HepG2 (cell line): ENCODE data around the gene ENO2. TPM values are rescaled to one million over a fixed set of nuclear protein-coding genes. Genes with fewer than 3 reads are reported as not detected.

Experiments used
- ATM ChIP-seq: fragments of 450-650 bp; IDR thresholded peaks from 2 replicates; pipeline ENCODE4 v1.7.1; 2017; ENCODE audit warnings: mild to moderate bottlenecking, borderline replicate concordance
- CENPT ChIP-seq: sonication (generic); formaldehyde crosslinking; IDR thresholded peaks from 2 replicates; pipeline ENCODE4 v1.8.0; 2022; ENCODE audit warnings: low read depth, mild to moderate bottlenecking, moderate library complexity, missing genetic modification reagents
- HOXD1 ChIP-seq: sonication (generic); formaldehyde crosslinking; IDR thresholded peaks from 2 replicates; pipeline ENCODE4 v1.5.0; 2020; ENCODE audit warnings: missing genetic modification reagents
- JDP2 ChIP-seq: sonication (generic); formaldehyde crosslinking; IDR thresholded peaks from 2 replicates; pipeline ENCODE4 v1.8.1; 2022; ENCODE audit warnings: missing genetic modification reagents, borderline replicate concordance
- SIX4 ChIP-seq: sonication (generic); formaldehyde crosslinking; IDR thresholded peaks from 2 replicates; pipeline ENCODE4 v1.4.0; 2020; ENCODE audit warnings: missing genetic modification reagents
- THAP11 ChIP-seq: IDR thresholded peaks from 2 replicates; pipeline ENCODE4 v1.6.1; 2016; ENCODE audit warnings: missing biosample characterization, missing genetic modification reagents
- ZEB1 ChIP-seq: IDR thresholded peaks from 2 replicates; pipeline ENCODE4 v1.6.1; 2012; ENCODE audit warnings: mild to moderate bottlenecking, low read depth, inconsistent platforms; ENCODE audit not compliant: insufficient replicate concordance
- ZFP90 ChIP-seq: sonication (generic); formaldehyde crosslinking; IDR thresholded peaks from 2 replicates; pipeline ENCODE4 v1.8.0; 2022; ENCODE audit warnings: missing genetic modification reagents, mild to moderate bottlenecking, inconsistent platforms, borderline replicate concordance
- ZNF17 ChIP-seq: sonication (generic); formaldehyde crosslinking; IDR thresholded peaks from 2 replicates; pipeline ENCODE4 v1.5.0; 2020; ENCODE audit warnings: mild to moderate bottlenecking, missing genetic modification reagents
- ZNF317 ChIP-seq: sonication (generic); formaldehyde crosslinking; IDR thresholded peaks from 2 replicates; pipeline ENCODE4 v1.5.0; 2020; ENCODE audit warnings: mild to moderate bottlenecking, missing genetic modification reagents
- ZNF337 ChIP-seq: sonication (generic); formaldehyde crosslinking; IDR thresholded peaks from 2 replicates; pipeline ENCODE4 v1.5.1; 2020; ENCODE audit warnings: missing genetic modification reagents, low read depth, mild to moderate bottlenecking, borderline replicate concordance
- ZNF343 ChIP-seq: sonication (generic); formaldehyde crosslinking; IDR thresholded peaks from 2 replicates; pipeline ENCODE4 v1.4.0; 2020; ENCODE audit warnings: mild to moderate bottlenecking, missing genetic modification reagents
- ZNF430 ChIP-seq: sonication (generic); formaldehyde crosslinking; IDR thresholded peaks from 2 replicates; pipeline ENCODE4 v1.9.0; 2021; ENCODE audit warnings: mild to moderate bottlenecking, missing genetic modification reagents
- ZNF605 ChIP-seq: sonication (generic); formaldehyde crosslinking; IDR thresholded peaks from 2 replicates; pipeline ENCODE4 v1.8.0; 2022; ENCODE audit warnings: mild to moderate bottlenecking, missing genetic modification reagents
- ZNF776 ChIP-seq: sonication (generic); formaldehyde crosslinking; IDR thresholded peaks from 2 replicates; pipeline ENCODE4 v1.4.0; 2020; ENCODE audit warnings: mild to moderate bottlenecking, missing genetic modification reagents
- ZNF839 ChIP-seq: sonication (generic); formaldehyde crosslinking; IDR thresholded peaks from 2 replicates; pipeline ENCODE4 v1.4.0; 2020; ENCODE audit warnings: missing genetic modification reagents, mild to moderate bottlenecking, borderline replicate concordance
- ZSCAN21 ChIP-seq: sonication (generic); formaldehyde crosslinking; IDR thresholded peaks from 2 replicates; pipeline ENCODE4 v1.8.0; 2022; ENCODE audit warnings: mild to moderate bottlenecking, missing genetic modification reagents, moderate library complexity, borderline replicate concordance
- polyA plus RNA-seq, 8 experiments: library from polyadenylated mRNA; depleted of rRNA in 3 of 8; stranded (reverse) in 7 of 8; unstranded in 1 of 8; fragments of >200 nt; fragmentation: Illumina TruSeq in 4 of 8; extraction: Trizol in 4 of 8; gene quantifications; 2 replicates each; pipeline versions ENCODE4 v1.2.1 to v1.2.3, GENCODE V29; 2011 to 2016; ENCODE audit warnings: low read depth in 4 of 8, missing spikeins in 1 of 8, mixed read lengths in 1 of 8; ENCODE audit not compliant: insufficient read depth in 1 of 8
- total RNA-seq, 5 experiments: library from RNA; depleted of rRNA; stranded (reverse); fragments of >200 nt; fragmentation: Illumina TruSeq; extraction: Trizol; gene quantifications; 2 replicates each; pipeline ENCODE4 v1.2.3, GENCODE V29; 2016; ENCODE audit warnings: low read depth in 1 of 5
- TF ChIP-seq, protein P1 (sequence below): sonication (generic); formaldehyde crosslinking; IDR thresholded peaks from 2 replicates; pipeline ENCODE4 v1.5.1; 2020; ENCODE audit warnings: mild to moderate bottlenecking, moderate library complexity, missing genetic modification reagents
- TF ChIP-seq, protein P2 (sequence below): sonication (generic); formaldehyde crosslinking; IDR thresholded peaks from 2 replicates; pipeline ENCODE4 v1.5.0; 2020; ENCODE audit warnings: missing genetic modification reagents
- TF ChIP-seq, protein P3 (sequence below): sonication (generic); formaldehyde crosslinking; IDR thresholded peaks from 2 replicates; pipeline ENCODE4 v1.9.0; 2022; ENCODE audit warnings: missing genetic modification reagents, mild to moderate bottlenecking, borderline replicate concordance
- TF ChIP-seq, protein P4 (sequence below): sonication (generic); formaldehyde crosslinking; conservative IDR thresholded peaks from 2 replicates; pipeline ENCODE4 v1.8.0; 2022; ENCODE audit warnings: mild to moderate bottlenecking, moderate library complexity, missing genetic modification reagents
- TF ChIP-seq, protein P5 (sequence below): IDR thresholded peaks from 2 replicates; pipeline ENCODE4 v1.6.1; 2016; ENCODE audit warnings: missing compliant biosample characterization, missing genetic modification reagents, borderline replicate concordance

Gene ENO2
- total and polyA plus RNA-seq, 2 of the 13 experiments (the other 11 are each of a cell fraction or from before 2014, with no cell fraction given): 19.3 to 136 TPM

DNA sequence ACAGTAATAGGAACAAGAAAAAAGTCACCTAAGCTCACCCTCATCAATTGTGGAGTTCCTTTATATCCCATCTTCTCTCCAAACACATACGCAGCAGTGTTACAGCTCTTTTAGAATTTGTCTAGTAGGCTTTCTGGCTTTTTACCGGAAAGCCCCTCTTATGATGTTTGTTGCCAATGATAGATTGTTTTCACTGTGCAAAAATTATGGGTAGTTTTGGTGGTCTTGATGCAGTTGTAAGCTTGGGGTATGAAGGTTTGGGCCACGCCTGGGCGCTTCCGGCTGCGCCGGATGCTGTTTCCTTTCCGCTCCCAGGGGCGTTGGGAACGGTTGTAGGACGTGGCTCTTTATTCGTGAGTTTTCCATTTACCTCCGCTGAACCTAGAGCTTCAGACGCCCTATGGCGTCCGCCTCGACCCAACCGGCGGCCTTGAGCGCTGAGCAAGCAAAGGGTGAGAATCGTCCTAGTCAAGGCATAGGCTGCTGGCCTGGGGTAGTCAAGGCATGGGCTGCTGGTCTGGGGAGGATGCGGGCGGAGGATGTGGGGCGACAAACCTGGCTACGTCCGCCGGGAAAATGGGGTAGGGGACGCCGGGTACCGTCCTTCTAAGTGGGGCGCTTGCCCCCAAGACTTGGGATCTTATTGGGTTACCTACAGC is 29.5 kb downstream of the ENO2 start, which contains the start of the genes C12orf57 and RNU7-1 (continued):
- TF ChIP-seq, protein P1, sequence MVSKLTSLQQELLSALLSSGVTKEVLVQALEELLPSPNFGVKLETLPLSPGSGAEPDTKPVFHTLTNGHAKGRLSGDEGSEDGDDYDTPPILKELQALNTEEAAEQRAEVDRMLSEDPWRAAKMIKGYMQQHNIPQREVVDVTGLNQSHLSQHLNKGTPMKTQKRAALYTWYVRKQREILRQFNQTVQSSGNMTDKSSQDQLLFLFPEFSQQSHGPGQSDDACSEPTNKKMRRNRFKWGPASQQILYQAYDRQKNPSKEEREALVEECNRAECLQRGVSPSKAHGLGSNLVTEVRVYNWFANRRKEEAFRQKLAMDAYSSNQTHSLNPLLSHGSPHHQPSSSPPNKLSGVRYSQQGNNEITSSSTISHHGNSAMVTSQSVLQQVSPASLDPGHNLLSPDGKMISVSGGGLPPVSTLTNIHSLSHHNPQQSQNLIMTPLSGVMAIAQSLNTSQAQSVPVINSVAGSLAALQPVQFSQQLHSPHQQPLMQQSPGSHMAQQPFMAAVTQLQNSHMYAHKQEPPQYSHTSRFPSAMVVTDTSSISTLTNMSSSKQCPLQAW (CRISPR knock-in tag): no peak
- TF ChIP-seq CENPT (CRISPR knock-in tag) (peak; percentile 5; the same call in 1 of the 2 replicates), ATM (no peak), ZNF337 (CRISPR knock-in tag) (no peak), ZEB1 (peak; percentile 32), ZSCAN21 (no peak), ZNF839 (CRISPR knock-in tag) (no peak), HOXD1 (peak; percentile 33; the same call in 1 of the 2 replicates), ZNF605 (CRISPR knock-in tag) (no peak), SIX4 (peak; percentile 64; the same call in 1 of the 2 replicates), THAP11 (peak; percentile 84), ZNF343 (CRISPR knock-in tag) (no peak; the same call in 1 of the 2 replicates), ZNF17 (no peak), ZNF317 (peak; percentile 43; the same call in 1 of the 2 replicates), JDP2 (CRISPR knock-in tag) (no peak; the same call in 1 of the 2 replicates), ZNF776 (CRISPR knock-in tag) (peak; percentile 67; the same call in 1 of the 2 replicates), ZFP90 (CRISPR knock-in tag) (no peak), ZNF430 (peak; percentile 44; the same call in 1 of the 2 replicates)
- TF ChIP-seq, protein P2, sequence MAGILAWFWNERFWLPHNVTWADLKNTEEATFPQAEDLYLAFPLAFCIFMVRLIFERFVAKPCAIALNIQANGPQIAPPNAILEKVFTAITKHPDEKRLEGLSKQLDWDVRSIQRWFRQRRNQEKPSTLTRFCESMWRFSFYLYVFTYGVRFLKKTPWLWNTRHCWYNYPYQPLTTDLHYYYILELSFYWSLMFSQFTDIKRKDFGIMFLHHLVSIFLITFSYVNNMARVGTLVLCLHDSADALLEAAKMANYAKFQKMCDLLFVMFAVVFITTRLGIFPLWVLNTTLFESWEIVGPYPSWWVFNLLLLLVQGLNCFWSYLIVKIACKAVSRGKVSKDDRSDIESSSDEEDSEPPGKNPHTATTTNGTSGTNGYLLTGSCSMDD (CRISPR knock-in tag): no peak
- TF ChIP-seq, protein P3, sequence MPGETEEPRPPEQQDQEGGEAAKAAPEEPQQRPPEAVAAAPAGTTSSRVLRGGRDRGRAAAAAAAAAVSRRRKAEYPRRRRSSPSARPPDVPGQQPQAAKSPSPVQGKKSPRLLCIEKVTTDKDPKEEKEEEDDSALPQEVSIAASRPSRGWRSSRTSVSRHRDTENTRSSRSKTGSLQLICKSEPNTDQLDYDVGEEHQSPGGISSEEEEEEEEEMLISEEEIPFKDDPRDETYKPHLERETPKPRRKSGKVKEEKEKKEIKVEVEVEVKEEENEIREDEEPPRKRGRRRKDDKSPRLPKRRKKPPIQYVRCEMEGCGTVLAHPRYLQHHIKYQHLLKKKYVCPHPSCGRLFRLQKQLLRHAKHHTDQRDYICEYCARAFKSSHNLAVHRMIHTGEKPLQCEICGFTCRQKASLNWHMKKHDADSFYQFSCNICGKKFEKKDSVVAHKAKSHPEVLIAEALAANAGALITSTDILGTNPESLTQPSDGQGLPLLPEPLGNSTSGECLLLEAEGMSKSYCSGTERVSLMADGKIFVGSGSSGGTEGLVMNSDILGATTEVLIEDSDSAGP: 0 out of 2 replicates have a peak, but pooled peaks have one; percentile 83
- TF ChIP-seq, protein P4, sequence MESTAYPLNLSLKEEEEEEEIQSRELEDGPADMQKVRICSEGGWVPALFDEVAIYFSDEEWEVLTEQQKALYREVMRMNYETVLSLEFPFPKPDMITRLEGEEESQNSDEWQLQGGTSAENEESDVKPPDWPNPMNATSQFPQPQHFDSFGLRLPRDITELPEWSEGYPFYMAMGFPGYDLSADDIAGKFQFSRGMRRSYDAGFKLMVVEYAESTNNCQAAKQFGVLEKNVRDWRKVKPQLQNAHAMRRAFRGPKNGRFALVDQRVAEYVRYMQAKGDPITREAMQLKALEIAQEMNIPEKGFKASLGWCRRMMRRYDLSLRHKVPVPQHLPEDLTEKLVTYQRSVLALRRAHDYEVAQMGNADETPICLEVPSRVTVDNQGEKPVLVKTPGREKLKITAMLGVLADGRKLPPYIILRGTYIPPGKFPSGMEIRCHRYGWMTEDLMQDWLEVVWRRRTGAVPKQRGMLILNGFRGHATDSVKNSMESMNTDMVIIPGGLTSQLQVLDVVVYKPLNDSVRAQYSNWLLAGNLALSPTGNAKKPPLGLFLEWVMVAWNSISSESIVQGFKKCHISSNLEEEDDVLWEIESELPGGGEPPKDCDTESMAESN (CRISPR knock-in tag): peak; percentile 79
- TF ChIP-seq, protein P5, sequence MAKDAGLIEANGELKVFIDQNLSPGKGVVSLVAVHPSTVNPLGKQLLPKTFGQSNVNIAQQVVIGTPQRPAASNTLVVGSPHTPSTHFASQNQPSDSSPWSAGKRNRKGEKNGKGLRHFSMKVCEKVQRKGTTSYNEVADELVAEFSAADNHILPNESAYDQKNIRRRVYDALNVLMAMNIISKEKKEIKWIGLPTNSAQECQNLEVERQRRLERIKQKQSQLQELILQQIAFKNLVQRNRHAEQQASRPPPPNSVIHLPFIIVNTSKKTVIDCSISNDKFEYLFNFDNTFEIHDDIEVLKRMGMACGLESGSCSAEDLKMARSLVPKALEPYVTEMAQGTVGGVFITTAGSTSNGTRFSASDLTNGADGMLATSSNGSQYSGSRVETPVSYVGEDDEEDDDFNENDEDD (CRISPR knock-in tag): peak; percentile 44; the same call in 1 of the 2 replicates
